Stimulated activated CD4-positive, alpha-beta T cell treated with anti-CD3 and anti-CD28 coated beads, Interleukin-2, amount 100 ng/mL, for 4 hours (primary cell): ENCODE measurements around the gene GNAI3.

Source experiments
- DNase-seq: peaks from one replicate; pipeline ENCODE4 v3.0.0-alpha.2; 2020; ENCODE audit warnings: low read depth

The GNAI3 gene

DNA sequence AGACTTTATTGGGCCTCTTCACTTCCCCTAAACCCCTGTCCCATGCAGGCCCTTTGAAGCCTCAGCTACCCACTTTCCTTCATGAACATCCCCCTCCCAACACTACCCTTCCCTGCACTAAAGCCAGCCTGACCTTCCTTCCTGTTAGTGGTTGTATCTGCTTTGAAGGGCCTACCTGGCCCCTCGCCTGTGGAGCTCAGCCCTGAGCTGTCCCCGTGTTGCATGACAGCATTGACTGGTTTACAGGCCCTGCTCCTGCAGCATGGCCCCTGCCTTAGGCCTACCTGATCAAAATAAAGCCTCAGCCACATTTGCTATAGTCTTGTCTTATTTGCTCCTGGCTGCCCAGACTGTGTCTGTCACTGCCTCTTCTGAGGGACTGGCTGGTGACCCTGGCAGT, 113.0 kb downstream of the GNAI3 start:
- DNase-seq, result no peak

DNA sequence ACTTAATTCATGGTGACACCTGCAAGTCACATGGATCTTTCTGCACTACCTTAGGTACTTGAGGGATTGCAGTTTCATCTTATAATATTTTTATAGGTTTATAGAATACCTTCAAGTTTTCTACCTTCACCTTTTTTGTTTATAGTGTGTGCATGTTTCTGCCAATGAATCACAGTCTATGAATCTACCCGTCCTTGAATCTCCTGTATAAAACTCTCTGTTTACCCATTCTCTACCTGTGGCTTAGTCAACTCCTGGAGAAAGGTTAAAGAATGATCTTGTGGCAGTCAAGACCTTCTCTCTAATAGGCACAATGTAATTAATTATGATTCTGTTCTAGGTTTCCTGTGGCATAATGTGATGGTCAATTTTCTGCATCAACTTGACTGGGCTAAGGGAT, 116.3 kb downstream of the GNAI3 start:
- DNase-seq, result no peak

DNA sequence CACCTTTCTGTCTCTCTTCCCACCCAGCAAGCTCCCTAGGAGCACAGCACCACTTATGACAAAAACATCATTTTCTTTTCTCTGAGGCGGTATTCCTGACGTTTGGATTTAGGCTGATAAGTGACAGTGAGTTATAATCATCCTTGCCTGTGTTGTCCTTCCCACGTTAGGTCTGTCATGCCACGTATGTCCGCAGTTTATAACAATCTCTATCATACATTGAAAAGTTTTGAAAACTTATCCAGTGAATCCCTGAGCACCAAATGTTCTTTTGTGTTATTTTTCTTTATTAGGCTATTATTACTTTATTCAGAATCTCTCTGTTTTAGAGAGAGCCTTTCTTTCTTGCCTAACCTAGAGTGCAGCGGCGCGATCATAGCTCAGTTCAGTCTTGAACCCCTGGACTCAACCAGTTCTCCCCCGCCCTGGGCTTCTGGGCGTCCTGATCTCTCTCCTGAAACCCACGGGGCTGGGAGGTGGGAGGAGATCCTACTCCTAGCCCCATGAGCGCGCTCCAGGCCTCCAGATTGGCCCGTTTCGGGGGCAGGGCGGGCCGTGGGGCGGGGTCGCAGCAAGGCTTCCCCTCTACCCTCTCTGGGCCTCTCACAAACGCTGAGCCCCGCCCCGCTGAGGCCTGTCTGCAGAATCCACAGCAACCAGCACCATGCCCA, 119.2 kb downstream of the GNAI3 start, which contains the start of gene GSTM2:
Gene GSTM2 (plus strand): TSS at position 606 of the 671 bp plus-strand sequence. CDS start 59 bp downstream, at position 665.
- DNase-seq, result peak; percentile 70
